ENCODE results near the gene CHD6.

- TF ChIP-seq ARNTL (CRISPR knock-in tag; IDR thresholded peaks at IDR 0.05) (no peak), FOXM1 (CRISPR knock-in tag; IDR thresholded peaks at IDR 0.05) (no peak)
Measured at GRCh38 chr20:41619360-41620100, 1.4 kb upstream of the CHD6 start.

All from HepG2 (cell line).